GM23338 (cell line): ENCODE data around the gene JPH3. TPM values are rescaled to one million over a fixed set of nuclear protein-coding genes. Genes with fewer than 3 reads are reported as not detected.

Experiments used
- ATAC-seq: fragments of 200-7000 bp; cut with Tn5 transposase; 3 replicates; pipeline ENCODE4 v1.9.1; 2020
- DNase-seq: peaks from one replicate; pipeline ENCODE4 v3.0.0-alpha.2; 2015; ENCODE audit warnings: low spot score
- H2AFZ ChIP-seq: fragments of 200-600 bp; sonication (generic); 2 replicates; pipeline ENCODE4 v1.8.0; 2016; ENCODE audit warnings: antibody characterized with exemption, mild to moderate bottlenecking, moderate library complexity
- H3F3A ChIP-seq: fragments of 200-600 bp; sonication (generic); replicated peaks from 2 replicates; pipeline ENCODE4 v1.8.0; 2017; ENCODE audit warnings: antibody characterized with exemption, mixed run types, low read depth
- H3K27ac ChIP-seq: fragments of 200-600 bp; sonication (generic); 2 replicates; pipeline ENCODE4 v1.6.1; 2016; ENCODE audit warnings: low read depth
- H3K27me3 ChIP-seq: fragments of 200-600 bp; sonication (generic); 2 replicates; pipeline ENCODE4 v1.8.0; 2016; ENCODE audit warnings: mild to moderate bottlenecking, mixed run types, moderate library complexity; ENCODE audit not compliant: insufficient read depth
- H3K36me3 ChIP-seq: fragments of 200-600 bp; sonication (generic); 2 replicates; pipeline ENCODE4 v1.8.0; 2016; ENCODE audit warnings: mild to moderate bottlenecking; ENCODE audit not compliant: insufficient read depth
- H3K4me1 ChIP-seq: fragments of 200-600 bp; sonication (generic); 2 replicates; pipeline ENCODE4 v1.8.0; 2016; ENCODE audit warnings: mild to moderate bottlenecking, moderate library complexity; ENCODE audit not compliant: insufficient read depth
- H3K4me2 ChIP-seq: fragments of 200-600 bp; sonication (generic); 2 replicates; pipeline ENCODE4 v1.7.1; 2017; ENCODE audit warnings: mixed run types
- H3K4me3 ChIP-seq: fragments of 200-600 bp; sonication (generic); 2 replicates; pipeline ENCODE4 v1.6.1; 2016; ENCODE audit warnings: mixed run types
- H3K79me2 ChIP-seq: fragments of 200-600 bp; sonication (generic); replicated peaks from 2 replicates; pipeline ENCODE4 v1.8.0; 2017; ENCODE audit warnings: mild to moderate bottlenecking; ENCODE audit not compliant: insufficient read depth
- H3K9me2 ChIP-seq: fragments of 200-600 bp; sonication (generic); 2 replicates; pipeline ENCODE4 v1.8.0; 2017; ENCODE audit not compliant: insufficient read depth
- H4K20me1 ChIP-seq: fragments of 200-600 bp; sonication (generic); replicated peaks from 2 replicates; pipeline ENCODE4 v1.8.0; 2017; ENCODE audit warnings: mild to moderate bottlenecking; ENCODE audit not compliant: insufficient read depth
- H3K27ac Mint-ChIP-seq: 2 replicates; pipeline ENCODE4 v1.8.0; 2020; ENCODE audit warnings: inconsistent platforms, mild to moderate bottlenecking, moderate library complexity, mixed read lengths
- H3K27me3 Mint-ChIP-seq: 3 replicates; pipeline ENCODE4 v1.8.0; 2022; ENCODE audit warnings: low read depth, mild to moderate bottlenecking, moderate library complexity, mixed read lengths, inconsistent platforms; ENCODE audit not compliant: insufficient read depth, poor library complexity
- H3K36me3 Mint-ChIP-seq: 3 replicates; pipeline ENCODE4 v1.8.0; 2021; ENCODE audit warnings: low read depth, mild to moderate bottlenecking, inconsistent platforms, moderate library complexity, mixed read lengths
- H3K4me1 Mint-ChIP-seq: 3 replicates; pipeline ENCODE4 v1.8.0; 2020; ENCODE audit warnings: mild to moderate bottlenecking, inconsistent platforms, mixed read lengths
- H3K4me3 Mint-ChIP-seq: 3 replicates; pipeline ENCODE4 v1.8.0; 2021; ENCODE audit warnings: moderate library complexity, mild to moderate bottlenecking, inconsistent platforms, mixed read lengths
- H3K9me3 Mint-ChIP-seq: 3 replicates; pipeline ENCODE4 v1.8.0; 2020; ENCODE audit warnings: moderate library complexity, mild to moderate bottlenecking, inconsistent platforms, mixed read lengths
- CREB1 ChIP-seq: fragments of 250-450 bp; sonication (Bioruptor Pico); IDR thresholded peaks from 2 replicates; pipeline ENCODE4 v1.5.0; 2020; ENCODE audit warnings: low read depth, mild to moderate bottlenecking, moderate library complexity
- EZH2 ChIP-seq: fragments of 200-600 bp; sonication (generic); IDR thresholded peaks from one replicate; pipeline ENCODE4 v1.8.0; 2017; ENCODE audit warnings: antibody characterized with exemption, mild to moderate bottlenecking, low read depth; ENCODE audit not compliant: unreplicated experiment
- EZH2phosphoT487 ChIP-seq: fragments of 200-600 bp; sonication (generic); IDR thresholded peaks from one replicate; pipeline ENCODE4 v1.8.1; 2018; ENCODE audit warnings: antibody characterized with exemption; ENCODE audit not compliant: unreplicated experiment
- JUNB ChIP-seq: IDR thresholded peaks from one replicate; pipeline ENCODE4 v1.6.1; 2016; ENCODE audit warnings: antibody characterized with exemption; ENCODE audit not compliant: unreplicated experiment
- NANOG ChIP-seq: IDR thresholded peaks from 2 replicates; pipeline ENCODE4 v1.6.1; 2016; ENCODE audit warnings: antibody characterized with exemption, borderline replicate concordance
- POLR2AphosphoS5 ChIP-seq: IDR thresholded peaks from 2 replicates; pipeline ENCODE4 v1.6.1; 2016; ENCODE audit warnings: antibody characterized with exemption, low read depth
- STAT1 ChIP-seq: IDR thresholded peaks from one replicate; pipeline ENCODE4 v1.6.1; 2016; ENCODE audit warnings: antibody characterized with exemption; ENCODE audit not compliant: unreplicated experiment
- ZNF114 ChIP-seq: fragments of 250-450 bp; sonication (Bioruptor Pico); IDR thresholded peaks from 2 replicates; pipeline ENCODE4 v1.5.0; 2020; ENCODE audit warnings: mild to moderate bottlenecking, moderate library complexity
- ZNF331 ChIP-seq: fragments of 250-450 bp; sonication (Bioruptor Pico); IDR thresholded peaks from 2 replicates; pipeline ENCODE4 v1.5.0; 2020; ENCODE audit warnings: low read depth, mild to moderate bottlenecking, moderate library complexity
- ZNF462 ChIP-seq: fragments of 250-450 bp; sonication (Bioruptor Pico); IDR thresholded peaks from 2 replicates; pipeline ENCODE4 v1.5.0; 2020; ENCODE audit warnings: mild to moderate bottlenecking, moderate library complexity
- polyA plus RNA-seq: library from polyadenylated mRNA; unstranded; fragments of >200 nt; fragmentation: Nextera tagmentation; extraction: Ambion mirVana; gene quantifications from 2 replicates; pipeline ENCODE4 v1.2.1, GENCODE V29; 2016
- total RNA-seq: library from RNA; depleted of rRNA; stranded (reverse); fragments of >200 nt; shearing (Covaris generic); gene quantifications from 2 replicates; pipeline ENCODE4 v1.2.3, GENCODE V29; 2014
- TF ChIP-seq, protein P1 (sequence below): IDR thresholded peaks from 2 replicates; pipeline ENCODE4 v1.6.1; 2016; ENCODE audit warnings: antibody characterized with exemption
- TF ChIP-seq, protein P2 (sequence below), 2 experiments: fragments of 200-600 bp in 1 of 2; sonication (generic) in 1 of 2; conservative IDR thresholded peaks; 2 replicates each; pipeline versions ENCODE4 v1.5.1 to v1.6.1; 2016 to 2017; ENCODE audit warnings: antibody characterized with exemption in 2 of 2, low read depth in 2 of 2, mild to moderate bottlenecking in 2 of 2, moderate library complexity in 1 of 2
- TF ChIP-seq, protein P3 (sequence below): IDR thresholded peaks from one replicate; pipeline ENCODE4 v1.6.1; 2018; ENCODE audit warnings: antibody characterized with exemption; ENCODE audit not compliant: unreplicated experiment

The JPH3 gene
- total and polyA plus RNA-seq, 2 experiments from 2014 or later: 8.4 to 38.3 TPM

GRCh38 chr16:87698241-87698640 lies 95.9 kb downstream of the JPH3 start:
- Histone ChIP-seq H3K9me2 (no peaks in the 10 kb centered on the region), H3K36me3 (no peaks in the 10 kb centered on the region; the same call in 1 of the 2 replicates), H4K20me1 (no peaks in the 10 kb centered on the region; the same call in 1 of the 2 replicates), H2AFZ (no peak overlapping the region), H3K4me2 (no peak overlapping the region), H3F3A (peaks cover 7% of the 10 kb centered on the region; the same call in 1 of the 2 replicates), H3K27ac (no peak overlapping the region), H3K4me3 (no peak overlapping the region), H3K27me3 (no peaks in the 10 kb centered on the region), H3K79me2 (no peaks in the 10 kb centered on the region), H3K4me1 (no peaks in the 10 kb centered on the region)
- Mint-ChIP-seq H3K9me3 (no peaks in the 10 kb centered on the region; the same call in 2 of the 3 replicates), H3K27ac (no peak overlapping the region), H3K4me3 (no peak overlapping the region), H3K4me1 (no peaks in the 10 kb centered on the region), H3K27me3 (peaks cover 21% of the 10 kb centered on the region), H3K36me3 (peaks cover 49% of the 10 kb centered on the region)
- ATAC-seq: no peak
- no peak for TF ChIP-seq NANOG
- TF ChIP-seq ZNF114: no peak
- no peak for TF ChIP-seq EZH2
- TF ChIP-seq STAT1: no peak
- no peak for TF ChIP-seq ZNF462 (CRISPR knock-in tag)
- TF ChIP-seq POLR2AphosphoS5: no peak
- no peak for TF ChIP-seq EZH2phosphoT487
- TF ChIP-seq ZNF331 (CRISPR knock-in tag): no peak
- TF ChIP-seq, protein P1, sequence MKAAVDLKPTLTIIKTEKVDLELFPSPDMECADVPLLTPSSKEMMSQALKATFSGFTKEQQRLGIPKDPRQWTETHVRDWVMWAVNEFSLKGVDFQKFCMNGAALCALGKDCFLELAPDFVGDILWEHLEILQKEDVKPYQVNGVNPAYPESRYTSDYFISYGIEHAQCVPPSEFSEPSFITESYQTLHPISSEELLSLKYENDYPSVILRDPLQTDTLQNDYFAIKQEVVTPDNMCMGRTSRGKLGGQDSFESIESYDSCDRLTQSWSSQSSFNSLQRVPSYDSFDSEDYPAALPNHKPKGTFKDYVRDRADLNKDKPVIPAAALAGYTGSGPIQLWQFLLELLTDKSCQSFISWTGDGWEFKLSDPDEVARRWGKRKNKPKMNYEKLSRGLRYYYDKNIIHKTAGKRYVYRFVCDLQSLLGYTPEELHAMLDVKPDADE: no peak
- no peak for TF ChIP-seq JUNB
- TF ChIP-seq CREB1 (CRISPR knock-in tag): no peak
- TF ChIP-seq, protein P2, sequence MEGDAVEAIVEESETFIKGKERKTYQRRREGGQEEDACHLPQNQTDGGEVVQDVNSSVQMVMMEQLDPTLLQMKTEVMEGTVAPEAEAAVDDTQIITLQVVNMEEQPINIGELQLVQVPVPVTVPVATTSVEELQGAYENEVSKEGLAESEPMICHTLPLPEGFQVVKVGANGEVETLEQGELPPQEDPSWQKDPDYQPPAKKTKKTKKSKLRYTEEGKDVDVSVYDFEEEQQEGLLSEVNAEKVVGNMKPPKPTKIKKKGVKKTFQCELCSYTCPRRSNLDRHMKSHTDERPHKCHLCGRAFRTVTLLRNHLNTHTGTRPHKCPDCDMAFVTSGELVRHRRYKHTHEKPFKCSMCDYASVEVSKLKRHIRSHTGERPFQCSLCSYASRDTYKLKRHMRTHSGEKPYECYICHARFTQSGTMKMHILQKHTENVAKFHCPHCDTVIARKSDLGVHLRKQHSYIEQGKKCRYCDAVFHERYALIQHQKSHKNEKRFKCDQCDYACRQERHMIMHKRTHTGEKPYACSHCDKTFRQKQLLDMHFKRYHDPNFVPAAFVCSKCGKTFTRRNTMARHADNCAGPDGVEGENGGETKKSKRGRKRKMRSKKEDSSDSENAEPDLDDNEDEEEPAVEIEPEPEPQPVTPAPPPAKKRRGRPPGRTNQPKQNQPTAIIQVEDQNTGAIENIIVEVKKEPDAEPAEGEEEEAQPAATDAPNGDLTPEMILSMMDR (conservative IDR thresholded peaks at IDR 0.05; ENCODE audit: low read depth in 2 of 2): no peak
- TF ChIP-seq, protein P3, sequence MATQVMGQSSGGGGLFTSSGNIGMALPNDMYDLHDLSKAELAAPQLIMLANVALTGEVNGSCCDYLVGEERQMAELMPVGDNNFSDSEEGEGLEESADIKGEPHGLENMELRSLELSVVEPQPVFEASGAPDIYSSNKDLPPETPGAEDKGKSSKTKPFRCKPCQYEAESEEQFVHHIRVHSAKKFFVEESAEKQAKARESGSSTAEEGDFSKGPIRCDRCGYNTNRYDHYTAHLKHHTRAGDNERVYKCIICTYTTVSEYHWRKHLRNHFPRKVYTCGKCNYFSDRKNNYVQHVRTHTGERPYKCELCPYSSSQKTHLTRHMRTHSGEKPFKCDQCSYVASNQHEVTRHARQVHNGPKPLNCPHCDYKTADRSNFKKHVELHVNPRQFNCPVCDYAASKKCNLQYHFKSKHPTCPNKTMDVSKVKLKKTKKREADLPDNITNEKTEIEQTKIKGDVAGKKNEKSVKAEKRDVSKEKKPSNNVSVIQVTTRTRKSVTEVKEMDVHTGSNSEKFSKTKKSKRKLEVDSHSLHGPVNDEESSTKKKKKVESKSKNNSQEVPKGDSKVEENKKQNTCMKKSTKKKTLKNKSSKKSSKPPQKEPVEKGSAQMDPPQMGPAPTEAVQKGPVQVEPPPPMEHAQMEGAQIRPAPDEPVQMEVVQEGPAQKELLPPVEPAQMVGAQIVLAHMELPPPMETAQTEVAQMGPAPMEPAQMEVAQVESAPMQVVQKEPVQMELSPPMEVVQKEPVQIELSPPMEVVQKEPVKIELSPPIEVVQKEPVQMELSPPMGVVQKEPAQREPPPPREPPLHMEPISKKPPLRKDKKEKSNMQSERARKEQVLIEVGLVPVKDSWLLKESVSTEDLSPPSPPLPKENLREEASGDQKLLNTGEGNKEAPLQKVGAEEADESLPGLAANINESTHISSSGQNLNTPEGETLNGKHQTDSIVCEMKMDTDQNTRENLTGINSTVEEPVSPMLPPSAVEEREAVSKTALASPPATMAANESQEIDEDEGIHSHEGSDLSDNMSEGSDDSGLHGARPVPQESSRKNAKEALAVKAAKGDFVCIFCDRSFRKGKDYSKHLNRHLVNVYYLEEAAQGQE: no peak
- DNase-seq: no peak
